GF-D8 (cell line): ENCODE measurements around the gene TRIM65.
A peak's percentile ranks its signal among the peaks of the same experiment; 100 is the strongest.
"Not testable (repeated sequence)": the region's sequence is repeated elsewhere in the genome, so short reads cannot be mapped to it uniquely, and the experiment has no call there.

Experiments
- DNase-seq: peaks from one replicate; lab custom pipeline; 2025; lab: John Stamatoyannopoulos, UW

The TRIM65 gene

DNA sequence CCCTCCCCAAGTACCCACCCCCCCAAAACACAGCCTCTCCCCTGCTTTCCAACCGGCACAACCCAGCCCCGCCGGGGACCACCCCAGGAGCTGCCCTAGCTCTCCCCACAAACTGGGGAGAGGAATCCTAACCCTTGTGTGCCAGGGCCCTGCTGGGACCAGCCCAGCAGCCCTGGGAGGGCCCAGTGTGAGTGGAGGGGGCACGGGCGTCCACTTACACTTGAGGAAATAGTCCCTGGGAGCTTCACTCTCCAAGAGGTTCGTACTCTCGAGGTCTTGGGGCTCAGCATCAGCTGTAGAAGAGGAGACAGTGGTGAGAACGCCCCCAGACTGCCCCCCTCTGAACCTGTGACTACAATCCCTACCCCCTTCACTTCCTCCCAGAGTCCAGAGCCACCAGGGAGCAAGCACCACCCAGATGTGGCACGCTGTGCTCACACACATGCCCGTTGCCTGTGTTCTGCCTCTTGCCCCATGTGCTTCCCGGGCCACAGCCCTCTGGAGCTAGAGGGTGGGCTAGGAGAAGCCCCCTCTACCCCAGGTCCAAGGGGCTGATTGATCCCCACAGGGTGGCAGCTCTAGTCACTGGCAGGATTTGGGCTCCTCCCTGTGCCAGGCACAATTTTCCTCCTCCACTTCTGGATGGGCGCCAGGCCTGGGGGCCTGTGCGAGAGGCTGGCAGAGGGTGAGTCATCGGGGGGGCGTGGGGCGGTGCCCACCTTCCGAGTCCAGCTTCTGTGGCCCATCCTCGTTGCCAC is 21.4 kb downstream of the TRIM65 start:
- DNase-seq = no peak

DNA sequence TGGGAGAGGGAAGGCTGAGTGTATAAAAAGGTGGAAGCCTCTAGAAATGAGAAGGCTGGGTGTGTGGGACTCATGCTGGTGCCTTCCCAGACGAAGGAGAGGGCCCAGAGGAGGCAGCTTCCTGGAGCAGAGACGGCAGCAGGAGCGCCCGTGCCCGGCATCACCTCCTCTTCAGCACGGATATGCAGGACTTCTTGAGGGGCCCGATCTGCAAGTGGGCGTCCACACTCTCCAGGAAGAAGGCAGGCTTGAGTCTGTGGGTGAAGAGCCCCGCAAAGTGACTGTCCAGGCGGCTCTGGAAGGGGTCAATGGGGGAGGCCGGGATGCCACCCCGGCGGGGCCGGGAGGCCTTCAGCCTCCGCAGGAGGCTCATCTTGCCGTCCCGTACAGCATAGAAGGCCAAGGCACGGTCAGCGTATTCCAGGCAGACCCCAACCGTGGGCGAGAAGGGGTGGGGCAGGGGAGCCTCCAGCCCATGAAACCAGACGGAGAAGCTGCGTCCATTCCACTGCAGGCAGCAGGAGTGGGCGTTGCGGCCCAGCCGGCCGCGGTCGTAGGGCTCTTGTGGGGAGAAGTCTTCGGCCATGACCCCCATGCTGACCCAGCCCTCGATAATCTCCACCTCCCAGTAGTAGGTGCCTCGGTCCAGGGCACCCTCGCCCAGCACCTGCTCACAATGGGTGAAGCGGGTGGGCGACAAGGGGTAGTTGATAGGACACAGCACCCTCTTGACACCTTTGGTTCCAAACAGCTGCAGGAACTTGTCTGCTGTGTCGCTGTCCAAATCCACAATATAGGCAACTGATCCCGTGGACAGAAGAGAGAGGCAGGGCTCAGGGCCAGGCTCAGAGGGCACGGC is 22.2 kb downstream of the TRIM65 start:
- DNase-seq = no peak

DNA sequence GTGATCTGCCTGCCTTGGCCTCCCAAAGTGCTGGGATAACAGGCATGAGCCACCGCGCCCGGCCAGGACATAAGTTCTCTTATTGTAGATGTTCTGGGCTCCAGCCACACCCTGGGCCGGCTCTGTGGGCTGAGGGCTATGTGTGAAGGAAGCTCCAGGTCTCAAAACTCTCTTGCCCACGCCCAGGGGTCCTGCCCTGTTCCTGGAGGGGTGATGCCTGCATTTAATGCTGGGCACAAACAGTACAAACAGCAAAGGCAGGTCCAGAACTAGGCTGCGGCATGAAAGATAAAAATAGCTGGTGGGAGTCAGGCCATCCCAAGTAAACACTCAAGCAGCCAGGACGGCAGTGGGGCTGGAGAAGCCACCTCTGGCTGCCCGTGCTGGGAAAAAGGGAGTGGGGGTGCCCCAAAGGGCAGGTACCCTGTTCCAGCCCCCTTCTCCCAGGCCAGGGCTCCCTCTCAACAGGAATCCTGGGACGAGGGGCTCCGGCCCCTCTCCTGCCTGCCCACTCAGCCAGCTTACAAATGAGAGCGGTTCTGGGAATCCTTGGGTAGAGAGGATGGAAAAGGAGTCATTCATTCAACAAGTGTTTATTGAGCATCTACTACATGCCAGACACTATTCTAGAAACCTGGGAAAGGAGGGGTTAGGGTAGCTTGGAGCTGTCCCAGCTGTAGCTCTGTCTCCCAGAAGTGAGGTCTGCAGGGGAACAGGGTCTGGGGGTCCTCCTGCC is 23.0 kb downstream of the TRIM65 start:
- no peak for DNase-seq

DNA sequence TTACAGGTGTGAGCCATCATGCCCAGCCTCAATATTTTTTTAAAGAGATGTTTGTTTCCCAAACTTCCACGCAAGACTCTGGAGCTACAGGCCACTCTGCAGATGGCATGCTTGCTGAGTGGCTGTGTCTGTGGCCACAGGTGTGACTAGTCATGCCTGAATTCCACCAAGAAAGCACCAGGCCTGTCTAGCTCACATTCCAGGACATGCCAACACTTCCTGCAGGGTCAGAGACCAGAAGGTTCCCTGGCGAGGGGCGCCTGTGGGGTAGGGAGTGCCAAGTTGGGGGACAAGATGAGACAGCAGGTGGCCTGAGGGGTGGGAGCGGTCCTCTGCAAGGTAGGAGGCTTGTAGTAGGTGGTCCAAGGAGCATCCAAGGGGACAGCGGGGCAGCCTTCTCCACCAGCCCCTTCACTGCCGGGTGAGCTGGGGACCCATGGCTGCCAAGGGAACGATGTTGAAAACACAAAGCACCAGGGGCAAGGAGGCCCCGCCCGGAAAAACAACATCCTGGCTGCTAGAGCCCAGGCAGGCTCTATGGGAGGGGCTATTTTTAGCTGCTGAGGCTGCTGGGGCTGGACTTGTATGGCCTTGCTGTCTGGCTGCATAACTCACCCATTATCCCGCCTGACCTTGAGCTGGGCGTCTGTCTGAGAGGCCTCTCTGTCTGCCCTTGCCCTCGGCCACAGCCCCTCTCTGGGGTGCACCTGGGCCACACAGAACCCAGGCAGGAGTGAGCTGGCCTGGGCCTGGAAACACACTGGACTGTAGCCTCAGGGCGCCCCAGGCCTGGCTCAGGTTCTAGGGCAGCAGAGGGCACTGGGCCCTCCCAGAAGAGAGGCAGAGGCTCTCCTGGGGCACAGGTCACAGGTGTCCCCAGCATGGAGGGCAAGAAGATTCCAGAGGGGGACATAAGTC is 24.1 kb downstream of the TRIM65 start:
- no peak for DNase-seq

DNA sequence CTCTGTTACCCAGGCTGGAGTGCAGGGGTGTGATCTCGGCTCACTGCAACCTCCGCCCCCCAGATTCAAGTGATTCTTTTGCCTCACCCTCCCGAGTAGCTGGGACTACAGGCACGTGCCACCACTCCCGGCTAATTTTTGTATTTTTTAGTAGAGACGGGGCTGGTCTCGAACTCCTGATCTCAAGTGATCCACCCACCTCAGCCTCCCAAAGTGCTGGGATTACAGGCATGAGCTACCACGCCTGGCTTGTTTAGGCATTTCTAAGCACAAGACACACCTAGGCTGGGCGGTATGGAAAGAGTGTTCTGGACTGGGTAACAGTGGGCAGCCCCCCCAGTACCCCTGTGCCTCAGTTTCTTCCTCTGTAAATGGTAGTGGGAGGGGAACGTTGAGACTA is 26.5 kb downstream of the TRIM65 start:
- DNase-seq = not testable (repeated sequence)

DNA sequence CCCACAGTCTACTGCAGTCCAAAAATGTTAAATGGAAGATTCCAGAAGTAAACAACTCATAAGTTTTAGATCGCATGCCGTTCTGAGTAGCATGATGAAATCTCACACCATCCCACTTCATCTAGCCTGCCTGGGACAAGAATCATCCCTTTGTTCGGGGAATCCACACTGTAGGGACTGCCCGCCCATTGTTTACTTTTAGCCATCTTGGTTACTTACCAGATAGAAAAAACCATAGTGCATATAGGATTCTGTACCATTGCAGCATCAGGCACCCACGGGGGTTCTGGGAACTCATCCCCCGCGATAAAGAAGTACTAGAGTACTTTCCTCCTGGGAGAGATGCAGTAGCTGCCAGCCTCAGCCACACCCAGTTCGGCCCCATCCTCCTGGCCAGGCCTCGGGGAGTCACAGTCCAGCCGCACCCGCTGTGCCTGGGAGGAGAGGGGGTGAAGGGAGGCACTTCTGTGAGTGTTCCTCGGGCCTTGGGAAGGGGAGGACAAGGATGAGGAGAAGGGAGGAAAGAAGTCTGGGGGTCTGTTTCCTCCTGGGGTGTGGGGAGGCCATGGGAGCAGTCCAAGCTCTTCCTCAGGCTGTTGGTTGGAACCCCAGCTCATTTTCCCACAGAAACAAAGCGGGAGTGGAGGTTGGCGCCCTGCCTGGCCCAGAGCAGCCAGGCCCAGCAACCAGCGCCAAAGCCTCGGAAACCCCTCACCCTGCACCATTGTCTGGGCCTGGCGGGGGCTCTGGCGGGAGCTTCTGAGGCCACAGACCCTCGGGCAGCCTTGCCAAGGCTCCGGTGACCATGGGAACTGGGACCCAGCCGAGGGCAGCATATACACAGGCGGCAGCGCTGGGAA is 27.2 kb downstream of the TRIM65 start:
- no peak for DNase-seq

DNA sequence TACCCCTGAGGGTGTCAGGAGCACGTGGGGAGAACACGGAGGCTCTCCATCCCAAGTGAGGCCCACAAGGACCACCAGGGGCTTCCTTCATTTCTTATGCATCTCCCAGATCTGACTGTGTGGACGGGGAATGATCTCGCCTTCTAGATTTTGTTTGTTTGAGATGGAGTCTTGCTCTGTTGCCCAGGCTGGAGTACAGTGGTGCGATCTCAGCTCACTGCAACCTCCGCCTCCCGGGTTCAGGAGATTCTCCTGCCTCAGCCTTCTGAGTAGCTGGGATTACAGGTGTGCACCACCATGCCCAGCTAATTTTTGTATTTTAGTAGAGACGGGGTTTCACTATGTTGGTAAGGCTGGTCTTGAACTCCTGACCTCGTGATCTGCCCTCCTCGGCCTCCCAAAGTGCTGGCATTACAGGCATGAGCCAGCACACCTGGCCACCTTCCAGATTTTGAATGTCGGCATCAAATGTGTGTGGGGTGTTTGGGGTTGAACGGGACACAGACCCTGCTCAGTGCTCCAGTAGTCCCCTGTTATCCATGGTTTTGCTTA is 27.9 kb downstream of the TRIM65 start:
- DNase-seq = not testable (repeated sequence)

DNA sequence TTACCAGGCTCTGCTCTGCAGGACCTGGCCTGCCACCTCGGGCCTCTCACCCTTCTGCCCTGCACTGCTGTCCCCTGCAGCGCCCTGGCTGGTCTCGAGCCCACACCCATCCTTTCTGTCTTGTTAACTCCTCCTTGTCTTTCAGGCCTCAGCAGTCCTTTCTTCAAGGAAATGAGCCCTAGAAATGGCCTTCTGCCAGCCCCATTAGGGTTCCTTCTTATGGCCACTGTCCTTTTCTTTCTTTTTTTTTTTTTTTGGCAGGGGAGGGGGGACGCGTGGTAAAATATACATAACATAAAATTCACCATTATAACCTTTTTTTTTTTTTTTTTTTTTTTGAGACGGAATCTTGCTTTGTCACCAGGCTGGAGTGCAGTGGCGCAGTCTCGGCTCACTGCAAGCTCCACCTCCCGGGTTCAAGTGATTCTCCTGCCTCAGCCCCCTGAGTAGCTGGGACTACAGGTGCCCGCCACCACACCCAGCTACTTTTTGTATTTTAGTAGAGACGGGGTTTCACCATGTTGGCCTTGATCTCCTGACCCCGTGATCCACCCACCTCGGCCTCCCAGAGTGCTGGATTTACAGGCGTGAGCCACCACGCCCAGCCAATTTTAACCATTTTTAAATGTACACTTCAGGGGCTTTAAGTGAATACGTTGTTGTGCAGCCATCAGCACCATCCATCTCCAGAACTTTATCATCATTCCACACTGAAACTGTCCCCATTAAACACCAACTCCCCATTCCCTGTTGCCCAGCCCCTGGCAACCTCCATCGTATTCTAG is 31.2 kb downstream of the TRIM65 start:
- not testable (repeated sequence) for DNase-seq

DNA sequence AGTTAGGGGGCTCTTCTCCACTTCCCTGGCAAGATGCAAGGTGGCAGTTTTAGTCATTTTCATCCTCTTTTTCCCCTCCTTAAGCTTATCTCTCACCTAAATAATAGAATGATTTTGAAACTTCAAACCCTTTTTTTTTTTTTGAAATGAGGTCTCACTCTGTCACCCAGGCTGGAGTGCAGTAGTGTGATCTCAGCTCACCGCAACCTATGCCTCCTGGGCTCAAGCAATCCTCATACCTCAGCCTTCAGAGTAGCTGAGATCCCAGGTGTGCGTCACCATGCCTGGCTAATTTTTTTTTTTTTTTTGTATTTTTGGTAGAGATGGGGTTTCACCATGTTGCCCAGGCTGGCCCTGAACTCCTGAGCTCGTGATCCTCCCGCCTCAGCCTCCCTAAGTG is 31.9 kb downstream of the TRIM65 start:
- DNase-seq = not testable (repeated sequence)

DNA sequence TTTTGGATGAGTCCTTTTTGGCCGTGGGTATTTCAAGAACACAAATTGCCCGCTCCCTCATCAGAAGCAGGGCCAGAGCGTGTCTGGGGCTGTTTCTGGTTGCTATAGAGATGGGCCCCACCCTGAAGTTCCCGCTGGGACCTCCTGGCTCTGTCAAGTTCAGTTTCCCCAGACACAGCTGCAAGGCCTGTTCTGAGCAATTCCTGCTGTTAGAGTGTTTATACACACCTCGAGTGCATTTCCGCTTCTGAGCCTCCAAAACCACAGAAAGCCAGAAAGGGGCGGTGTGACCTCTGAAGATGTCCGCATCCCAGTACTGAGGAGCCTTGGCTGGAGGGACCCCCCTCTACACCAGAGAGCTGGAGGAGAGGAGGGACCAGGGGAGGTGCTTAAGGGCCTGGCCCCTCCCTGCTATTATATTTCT is 32.3 kb downstream of the TRIM65 start:
- DNase-seq = no peak

DNA sequence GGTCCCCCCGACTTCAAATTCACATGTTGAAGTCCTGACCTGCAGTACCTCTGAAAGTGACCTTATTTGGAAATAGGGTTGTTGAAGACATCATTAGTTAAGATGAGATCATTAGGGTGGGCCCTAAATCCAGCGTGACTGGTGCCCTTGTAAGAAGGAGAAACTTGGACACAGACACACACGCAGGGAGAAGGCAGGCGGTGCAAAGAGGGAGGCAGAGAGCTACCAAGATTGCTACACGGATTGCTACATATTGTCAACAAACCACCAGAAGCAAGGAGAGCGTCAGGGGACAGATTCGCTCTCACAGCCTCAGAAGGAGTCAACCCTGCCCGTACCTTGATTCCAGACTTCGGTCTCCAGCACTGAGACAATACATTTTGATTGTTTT is 34.8 kb downstream of the TRIM65 start:
- no peak for DNase-seq

DNA sequence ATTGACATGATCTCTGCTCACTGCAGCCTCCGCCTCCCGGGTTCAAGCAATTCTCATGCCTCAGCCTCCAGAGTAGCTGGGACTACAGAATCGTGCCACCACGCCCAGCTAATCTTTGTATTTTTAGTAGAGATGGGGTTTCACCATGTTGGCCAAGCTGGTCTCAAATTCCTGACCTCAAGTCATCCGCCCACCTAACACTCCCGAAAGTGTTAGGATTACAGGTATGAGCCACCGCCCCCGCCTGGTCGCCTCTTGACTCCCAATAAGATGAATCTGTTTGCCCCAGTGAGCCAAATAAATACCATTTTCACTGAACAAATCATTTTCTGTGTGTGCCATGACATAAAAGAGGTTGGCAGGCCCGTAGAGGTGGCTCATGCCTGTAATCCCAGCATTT is 37.4 kb downstream of the TRIM65 start:
- not testable (repeated sequence) for DNase-seq

DNA sequence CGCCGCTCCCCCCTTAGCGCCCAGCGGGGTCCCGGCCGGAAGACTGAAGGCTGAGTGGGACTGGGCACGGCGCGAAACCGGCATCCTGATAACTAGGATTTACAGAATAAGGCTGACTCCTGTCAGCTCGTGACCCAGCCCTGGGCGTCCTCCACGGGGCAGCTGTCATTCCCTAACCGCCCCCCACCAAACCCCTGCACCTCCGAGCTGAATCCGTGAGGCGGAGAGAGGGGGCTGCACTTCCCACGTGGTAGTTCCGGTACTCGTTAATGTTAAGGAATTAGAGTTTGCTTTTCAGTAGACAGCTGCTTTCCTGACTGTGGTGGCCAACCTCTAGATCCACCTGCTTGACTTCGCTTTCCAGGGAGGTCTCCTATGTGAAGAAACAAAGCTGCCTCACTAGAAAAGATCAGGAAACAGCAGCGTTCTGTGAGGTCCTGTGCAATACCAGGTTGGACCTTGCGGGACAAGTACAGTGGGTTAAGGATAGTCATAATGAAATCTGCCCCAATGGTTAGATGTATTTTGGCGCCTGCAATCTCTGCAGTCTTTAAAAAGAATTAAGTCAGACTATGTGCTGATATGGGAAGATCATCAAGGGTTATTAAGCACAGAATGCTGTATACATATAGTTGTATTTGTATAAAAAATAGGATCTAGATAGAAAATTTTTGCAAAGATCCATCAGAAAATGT is 40.5 kb downstream of the TRIM65 start:
- peak; percentile 14 for DNase-seq

DNA sequence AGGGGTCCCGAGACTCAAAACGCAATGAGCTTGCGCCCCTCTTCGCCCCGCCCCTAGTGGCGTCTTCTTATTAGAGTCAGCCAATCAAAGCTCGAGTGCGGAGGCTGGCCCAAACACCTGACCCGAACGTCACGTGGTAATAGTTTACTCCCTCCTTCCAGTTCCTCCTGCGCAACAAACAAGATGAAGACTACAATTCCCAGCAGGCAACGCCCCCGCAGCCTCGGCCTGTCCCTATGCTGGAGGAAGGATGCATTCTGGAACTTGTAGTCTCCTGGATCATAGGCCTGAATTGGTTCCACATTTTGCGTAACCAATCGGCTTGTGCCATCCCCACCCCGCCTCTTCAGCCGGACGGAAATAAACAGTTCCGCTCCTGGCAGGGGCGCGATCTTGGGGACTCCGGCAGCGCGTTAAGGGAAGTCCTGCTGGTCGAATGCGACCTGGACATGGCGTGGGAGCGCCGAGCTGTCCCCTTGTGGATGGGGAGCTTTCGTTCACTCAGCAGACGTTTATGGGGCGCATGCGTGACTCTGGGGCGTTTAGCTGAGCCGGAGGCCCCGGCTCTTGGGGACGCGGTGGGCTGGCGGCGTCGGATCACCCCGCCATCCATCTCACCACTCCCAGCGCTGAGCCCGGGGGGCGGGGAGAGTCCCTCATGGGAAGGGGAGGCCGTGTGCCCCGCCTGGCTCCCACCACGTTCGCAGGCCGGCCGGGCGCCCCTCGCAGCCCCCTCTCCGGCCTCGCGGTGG is 41.3 kb downstream of the TRIM65 start, which contains the start of gene WBP2:
Gene WBP2 (minus strand): TSS at position 26 of the 752 bp plus-strand sequence. CDS start 38 bp downstream, outside the sequence.
- DNase-seq = peak; percentile 100

DNA sequence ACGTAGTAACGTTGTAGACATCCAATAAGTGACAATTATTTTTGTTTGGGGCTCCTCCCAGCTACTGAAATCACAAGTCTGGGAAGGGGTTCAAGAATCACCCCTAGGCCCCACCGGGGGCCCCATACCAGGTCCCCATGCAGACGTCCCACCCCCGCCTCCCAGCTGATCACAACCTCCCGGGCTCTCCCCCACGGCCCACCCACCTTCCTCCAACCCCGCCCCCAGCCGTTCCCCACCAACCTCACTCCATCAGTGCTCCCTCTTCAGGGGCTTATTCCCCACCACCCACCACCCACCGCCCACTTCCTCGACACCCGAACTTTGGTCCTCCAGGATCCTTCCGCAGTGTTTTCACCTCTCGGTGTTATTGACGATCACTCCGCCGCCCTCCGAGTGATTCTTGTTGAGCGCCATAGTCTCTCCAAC is 41.9 kb downstream of the TRIM65 start:
- DNase-seq = no peak

DNA sequence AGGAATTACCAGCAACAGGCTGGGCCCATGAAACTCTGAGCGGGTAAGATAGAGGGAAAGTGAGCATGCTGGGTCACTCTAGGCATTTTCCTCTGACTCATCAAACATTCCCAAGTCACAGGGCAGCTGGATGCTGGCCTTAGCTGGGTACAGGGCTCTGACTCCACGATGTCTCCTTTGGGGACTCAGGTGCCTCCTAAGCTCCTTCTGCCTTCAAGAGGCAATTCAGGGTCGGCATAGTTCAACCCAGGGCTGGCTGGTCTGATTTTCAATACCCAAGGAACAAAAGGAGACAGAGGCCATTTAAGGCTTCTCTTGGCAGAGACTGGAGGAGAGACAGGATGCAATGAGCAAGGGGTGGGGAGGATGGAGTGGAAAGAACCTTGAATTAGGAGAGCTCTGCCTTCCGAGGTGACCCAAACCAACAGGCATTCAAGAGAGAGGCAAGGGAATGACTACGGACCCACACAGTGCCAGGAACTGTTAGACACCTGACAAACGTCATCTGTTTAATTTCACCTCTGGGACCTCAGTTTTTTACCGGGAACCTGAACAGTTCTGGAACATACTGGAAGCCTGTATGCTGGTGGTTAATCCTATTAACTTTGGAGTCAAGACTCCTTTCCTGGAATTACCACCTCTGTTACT is 42.5 kb downstream of the TRIM65 start:
- no peak for DNase-seq

DNA sequence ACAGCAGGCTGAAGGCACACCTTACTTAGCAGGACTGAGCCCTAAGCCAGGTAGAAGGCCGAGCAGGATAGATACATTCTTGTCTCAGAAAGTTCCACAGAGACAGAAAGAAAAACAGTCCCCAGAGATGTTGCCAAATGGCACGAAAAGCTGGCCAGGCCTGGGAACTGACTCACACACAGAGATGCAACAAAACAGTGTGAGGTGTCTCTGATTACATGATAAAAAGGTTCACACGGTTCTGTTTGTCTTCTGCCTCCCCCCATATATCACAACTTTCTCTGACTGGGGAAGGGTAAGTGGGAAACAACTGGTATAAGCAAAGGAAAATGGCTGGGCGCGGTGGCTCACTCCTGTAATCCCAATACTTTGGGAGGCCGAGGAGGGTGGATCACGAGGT is 43.3 kb downstream of the TRIM65 start:
- DNase-seq = no peak

DNA sequence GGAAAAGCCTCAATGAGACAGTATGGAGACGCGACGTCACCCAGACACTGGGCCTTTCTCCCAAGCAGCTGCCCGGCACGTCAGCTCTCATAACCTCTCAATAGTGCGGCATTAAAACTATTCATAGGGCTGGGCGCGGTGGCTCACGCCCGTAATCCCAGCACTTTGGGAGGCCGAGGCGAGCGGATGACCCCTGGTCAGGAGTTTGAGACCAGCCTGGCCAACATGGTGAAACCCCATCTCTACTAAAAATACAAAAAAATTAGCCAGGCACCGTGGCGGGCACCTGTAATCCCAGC is 45.1 kb downstream of the TRIM65 start:
- DNase-seq = not testable (repeated sequence)
